IPS-18a (cell line): ENCODE measurements around the gene CCNJL.
"Not testable (repeated sequence)": the region's sequence is repeated elsewhere in the genome, so short reads cannot be mapped to it uniquely, and the experiment has no call there.

ENCODE experiments used
- H3K27ac ChIP-seq: one replicate; pipeline ENCODE4 v1.5.1; 2013; ENCODE audit warnings: low read length
- H3K27me3 ChIP-seq: one replicate; pipeline ENCODE4 v1.6.1; 2013; ENCODE audit warnings: mild to moderate bottlenecking, low read length; ENCODE audit not compliant: control insufficient read depth, insufficient read depth
- H3K36me3 ChIP-seq: one replicate; pipeline ENCODE4 v1.6.1; 2013; ENCODE audit warnings: low read depth, low read length; ENCODE audit not compliant: control insufficient read depth
- H3K4me1 ChIP-seq: one replicate; pipeline ENCODE4 v1.6.1; 2013; ENCODE audit warnings: low read depth, low read length; ENCODE audit not compliant: control insufficient read depth
- H3K4me3 ChIP-seq: one replicate; pipeline ENCODE4 v1.5.1; 2013; ENCODE audit warnings: low read length
- H3K9ac ChIP-seq: one replicate; pipeline ENCODE4 v1.6.1; 2013; ENCODE audit warnings: mild to moderate bottlenecking, low read length, moderate library complexity
- H3K9me3 ChIP-seq: one replicate; pipeline ENCODE4 v1.6.1; 2013; ENCODE audit warnings: low read depth, low read length; ENCODE audit not compliant: control insufficient read depth

Gene CCNJL

DNA sequence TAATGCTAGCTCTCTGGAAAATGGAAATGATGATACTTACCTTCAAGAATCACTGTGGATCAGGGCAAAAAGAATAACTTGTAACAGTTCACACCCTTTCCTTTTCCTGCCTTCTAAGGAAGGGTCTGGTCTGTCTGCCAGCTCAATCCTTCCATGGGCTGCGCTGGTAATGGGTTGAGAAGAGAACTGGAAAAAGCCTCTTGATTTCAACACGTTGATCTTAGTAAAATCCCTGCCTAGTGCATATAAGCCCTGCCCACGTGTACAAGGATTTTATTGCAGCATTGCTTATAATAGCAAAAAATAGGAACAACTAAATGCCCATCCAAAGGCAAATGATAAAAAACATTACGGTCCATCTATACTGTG is 37.6 kb upstream of the CCNJL start:
- Histone ChIP-seq H3K36me3 (no peaks in the 10 kb centered on the region), H3K27ac (no peak overlapping the region), H3K9me3 (no peaks in the 10 kb centered on the region), H3K4me3 (no peak overlapping the region), H3K9ac (no peak overlapping the region), H3K4me1 (no peaks in the 10 kb centered on the region), H3K27me3 (no peaks in the 10 kb centered on the region)

DNA sequence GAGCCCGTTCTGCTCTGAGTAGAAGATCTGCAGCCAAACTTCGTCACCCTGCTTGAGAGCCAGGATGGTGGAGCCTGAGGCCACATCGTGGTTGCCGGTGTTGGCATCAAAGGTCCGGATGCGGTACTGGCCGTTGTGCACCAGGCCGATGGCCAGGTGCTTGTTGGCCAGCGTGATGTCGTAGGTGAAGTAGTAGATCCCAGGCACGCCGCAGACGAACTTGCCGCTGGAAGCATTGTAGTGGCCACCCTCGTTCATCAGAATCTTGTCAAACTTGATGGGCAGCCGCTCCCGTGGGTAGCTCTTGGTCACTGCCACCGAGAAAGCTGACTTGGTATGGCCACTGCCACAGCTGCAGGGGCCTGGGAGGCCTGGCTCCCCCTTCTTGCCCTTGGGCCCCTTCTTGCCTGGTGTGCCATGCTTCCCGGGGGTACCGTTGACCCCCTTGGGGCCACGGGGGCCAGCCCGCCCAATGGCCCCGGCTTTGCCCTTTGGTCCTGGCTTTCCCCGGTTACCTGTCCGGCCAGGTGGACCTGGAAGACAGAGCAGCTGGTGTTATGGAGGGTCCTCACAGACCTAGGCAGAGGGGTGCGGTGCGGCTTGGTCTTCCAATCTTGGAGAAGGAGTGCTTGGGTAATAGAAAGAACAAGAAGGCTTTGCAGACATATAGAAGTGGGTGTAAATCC is 37.0 kb upstream of the CCNJL start:
- no peak overlapping the region for H3K4me3 ChIP-seq
- no peaks in the 10 kb centered on the region for H3K27me3 ChIP-seq
- H3K27ac ChIP-seq, result no peak overlapping the region
- H3K36me3 ChIP-seq, result no peaks in the 10 kb centered on the region
- H3K4me1 ChIP-seq, result no peaks in the 10 kb centered on the region
- no peak overlapping the region for H3K9ac ChIP-seq
- H3K9me3 ChIP-seq, result no peaks in the 10 kb centered on the region

DNA sequence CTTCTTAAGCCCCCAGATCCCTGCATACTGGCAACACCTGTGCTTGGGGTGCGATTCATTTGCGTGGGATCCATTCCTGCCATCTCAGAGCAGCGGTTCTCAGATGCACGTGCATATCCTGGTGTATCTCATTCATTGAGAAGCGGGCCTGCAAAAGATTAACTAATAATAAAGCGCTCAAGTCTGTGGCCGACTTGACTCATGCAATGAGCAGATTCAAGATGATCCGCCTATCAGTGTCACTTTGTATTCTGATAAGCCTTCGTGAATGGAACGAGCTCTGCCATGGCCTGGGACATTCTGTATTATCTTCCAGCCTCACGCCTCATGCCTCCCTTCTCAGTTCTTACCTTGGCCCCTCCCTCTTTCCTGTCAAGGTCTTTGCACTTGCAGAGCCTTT is 35.7 kb upstream of the CCNJL start:
- H3K27me3 ChIP-seq, result no peaks in the 10 kb centered on the region
- no peaks in the 10 kb centered on the region for H3K9me3 ChIP-seq
- no peak overlapping the region for H3K4me3 ChIP-seq
- H3K27ac ChIP-seq, result no peak overlapping the region
- no peaks in the 10 kb centered on the region for H3K4me1 ChIP-seq
- no peak overlapping the region for H3K9ac ChIP-seq
- H3K36me3 ChIP-seq, result no peaks in the 10 kb centered on the region

DNA sequence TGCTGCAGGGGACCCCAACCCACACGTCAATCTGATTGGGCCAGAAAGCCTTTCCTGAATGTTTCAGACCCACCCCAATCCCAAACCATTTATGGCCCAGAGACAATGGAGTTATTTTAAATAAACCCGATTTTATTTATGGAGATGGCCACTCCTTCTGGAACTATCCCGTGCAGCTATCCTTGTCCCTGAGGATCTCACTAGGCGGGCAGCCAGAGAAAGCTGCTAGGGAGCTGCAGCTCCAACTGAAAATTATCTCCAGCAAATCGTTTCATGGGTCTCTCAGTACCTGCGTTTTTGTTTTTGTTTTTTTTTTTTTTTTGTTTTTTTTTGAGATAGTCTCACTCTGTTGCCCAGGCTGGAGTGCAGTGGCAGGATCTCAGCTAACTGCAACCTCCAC is 35.1 kb upstream of the CCNJL start:
- Histone ChIP-seq H3K36me3 (no peaks in the 10 kb centered on the region), H3K27ac (no peak overlapping the region), H3K4me1 (no peaks in the 10 kb centered on the region), H3K9me3 (no peaks in the 10 kb centered on the region), H3K4me3 (no peak overlapping the region), H3K9ac (no peak overlapping the region), H3K27me3 (no peaks in the 10 kb centered on the region)

DNA sequence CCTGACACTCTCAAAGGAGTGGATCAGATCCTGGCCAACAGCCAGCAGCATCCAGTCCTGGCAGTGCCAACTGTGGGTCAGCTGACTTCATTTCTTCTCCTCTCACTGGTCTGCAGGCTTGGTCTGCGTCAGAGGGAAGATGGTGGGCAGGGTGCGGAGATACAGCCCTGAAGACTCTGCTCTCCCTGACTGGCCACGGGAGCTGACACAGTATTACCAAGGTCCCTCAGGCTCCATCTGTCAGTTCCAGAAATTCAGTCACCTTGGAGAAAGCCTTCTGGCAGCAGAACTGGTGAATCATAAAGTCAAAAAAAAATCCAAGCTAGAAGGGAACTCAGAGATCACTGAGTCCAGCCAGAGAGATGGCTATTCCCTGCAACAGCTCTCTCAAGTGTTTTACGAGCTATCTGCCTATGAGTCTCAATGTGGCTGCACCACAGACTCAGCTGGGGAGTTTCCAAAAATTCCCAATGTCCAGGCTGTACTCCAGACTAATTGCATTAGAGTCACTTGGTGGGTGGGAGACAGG is 30.1 kb upstream of the CCNJL start:
- H3K9me3 ChIP-seq, result no peaks in the 10 kb centered on the region

DNA sequence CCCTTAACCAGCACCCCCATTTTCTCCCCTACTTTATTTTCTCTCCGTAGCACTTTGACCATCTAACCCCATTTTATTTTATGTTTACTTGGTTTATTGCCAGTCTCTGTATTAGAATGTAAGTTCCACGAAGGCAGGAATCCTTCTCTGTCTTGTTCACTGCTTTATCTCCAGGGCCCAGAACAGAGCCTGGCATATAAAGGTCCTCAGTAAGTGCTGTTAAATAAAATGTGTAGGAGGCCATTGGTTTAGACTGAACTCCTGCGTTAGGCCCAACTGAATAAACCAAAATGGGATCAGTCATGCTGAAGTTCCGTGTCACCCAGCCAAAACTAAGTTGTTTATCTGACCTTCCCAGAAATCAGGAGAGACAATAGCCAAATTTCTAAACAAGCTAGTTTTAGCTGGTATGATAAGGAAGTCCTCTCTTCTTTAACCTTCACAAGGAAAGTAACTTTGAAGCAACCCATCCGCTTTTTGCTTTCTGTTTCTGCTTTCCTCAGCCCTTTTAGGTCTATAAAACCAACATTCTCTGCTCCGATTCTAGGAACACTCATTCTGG is 29.0 kb upstream of the CCNJL start:
- Histone ChIP-seq H3K4me1 (peaks cover 5% of the 10 kb centered on the region), H3K27ac (no peak overlapping the region), H3K36me3 (no peaks in the 10 kb centered on the region), H3K9me3 (no peaks in the 10 kb centered on the region), H3K9ac (no peak overlapping the region), H3K27me3 (no peaks in the 10 kb centered on the region), H3K4me3 (no peak overlapping the region)

More for the DNA sequence above, 30.1 kb upstream of the CCNJL start:
- no peaks in the 10 kb centered on the region for H3K36me3 ChIP-seq
- H3K9ac ChIP-seq, result no peak overlapping the region
- peaks cover 5% of the 10 kb centered on the region for H3K4me1 ChIP-seq
- H3K27ac ChIP-seq, result no peak overlapping the region
- no peaks in the 10 kb centered on the region for H3K27me3 ChIP-seq
- no peak overlapping the region for H3K4me3 ChIP-seq

DNA sequence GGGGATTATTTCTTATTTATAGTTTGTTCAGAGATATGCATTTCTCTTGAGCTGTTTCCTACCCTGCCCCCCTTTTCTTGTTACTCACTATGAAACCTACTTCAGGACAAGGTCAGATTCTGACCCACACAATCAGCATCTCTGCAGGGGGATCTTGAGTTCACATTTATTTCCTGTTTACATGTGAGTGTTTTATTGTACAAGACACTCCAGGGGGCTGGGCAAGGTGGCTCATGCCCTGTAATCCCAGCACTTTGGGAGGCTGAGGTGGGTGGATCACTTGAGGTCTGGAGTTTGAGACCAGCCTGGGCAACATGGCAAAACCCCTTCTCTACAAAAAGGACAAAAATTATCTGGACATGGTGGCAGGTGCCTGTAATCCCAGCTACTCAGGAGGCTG is 28.1 kb upstream of the CCNJL start:
- not testable (repeated sequence) for H3K27me3 ChIP-seq, H3K4me1 ChIP-seq, H3K9me3 ChIP-seq, H3K4me3 ChIP-seq, H3K27ac ChIP-seq, H3K9ac ChIP-seq, H3K36me3 ChIP-seq

DNA sequence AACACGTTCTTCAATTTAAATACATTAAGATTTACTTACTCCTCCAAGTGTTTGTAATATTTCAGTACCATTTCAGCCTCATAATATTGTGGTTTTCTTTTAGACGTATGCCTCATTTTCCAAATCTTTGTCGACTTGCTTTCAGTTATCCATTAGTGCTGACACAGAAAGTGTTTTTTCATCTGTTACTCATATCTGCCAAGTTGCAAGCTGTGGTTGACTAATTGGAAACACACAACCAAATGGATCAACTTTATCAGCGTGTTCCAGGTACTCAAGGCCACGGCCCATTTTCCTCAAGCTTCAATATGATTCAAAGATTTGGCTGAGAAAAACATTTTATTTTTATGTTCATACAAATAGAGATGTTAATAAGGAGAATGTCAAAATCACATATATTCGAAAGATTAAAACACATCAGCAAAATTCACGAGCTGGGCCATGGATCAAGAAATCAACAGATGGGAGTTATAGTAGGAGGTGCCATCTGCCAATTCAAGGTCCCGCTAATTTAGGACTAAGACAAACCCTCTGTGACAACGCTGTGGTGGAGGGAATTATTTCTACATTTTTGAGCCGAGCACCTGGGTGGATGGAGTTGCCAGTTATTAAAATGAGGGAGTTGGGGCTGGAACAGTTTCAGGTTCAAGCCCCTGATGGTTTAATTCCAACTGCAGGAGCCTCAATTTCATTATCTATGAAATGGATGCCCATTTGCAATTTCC is 27.2 kb upstream of the CCNJL start:
- no peaks in the 10 kb centered on the region for H3K36me3 ChIP-seq
- H3K27ac ChIP-seq, result no peak overlapping the region
- peaks cover 5% of the 10 kb centered on the region for H3K4me1 ChIP-seq
- H3K4me3 ChIP-seq, result no peak overlapping the region
- no peaks in the 10 kb centered on the region for H3K27me3 ChIP-seq
- H3K9ac ChIP-seq, result no peak overlapping the region
- no peaks in the 10 kb centered on the region for H3K9me3 ChIP-seq

DNA sequence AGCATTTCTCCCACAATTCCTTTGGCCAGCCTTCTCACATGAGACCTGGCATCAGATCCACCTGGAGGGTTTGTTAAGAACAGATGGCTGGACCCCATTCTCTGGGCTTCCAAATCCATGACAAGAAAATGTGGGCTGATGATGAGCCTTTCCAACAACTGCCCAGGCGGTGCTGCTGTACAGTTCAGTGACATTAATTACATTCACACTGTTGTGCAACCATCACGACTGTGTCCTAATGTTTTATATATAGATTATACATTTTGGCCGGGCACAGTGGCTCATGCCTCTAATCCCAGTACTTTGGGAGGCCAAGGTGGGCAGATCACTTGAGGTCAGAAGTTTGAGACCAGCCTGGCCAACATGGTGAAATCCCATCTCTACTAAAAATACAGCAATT is 22.4 kb upstream of the CCNJL start:
- H3K4me1 ChIP-seq, H3K27ac ChIP-seq, H3K9ac ChIP-seq, H3K4me3 ChIP-seq, H3K36me3 ChIP-seq, H3K27me3 ChIP-seq, H3K9me3 ChIP-seq: not testable (repeated sequence)

DNA sequence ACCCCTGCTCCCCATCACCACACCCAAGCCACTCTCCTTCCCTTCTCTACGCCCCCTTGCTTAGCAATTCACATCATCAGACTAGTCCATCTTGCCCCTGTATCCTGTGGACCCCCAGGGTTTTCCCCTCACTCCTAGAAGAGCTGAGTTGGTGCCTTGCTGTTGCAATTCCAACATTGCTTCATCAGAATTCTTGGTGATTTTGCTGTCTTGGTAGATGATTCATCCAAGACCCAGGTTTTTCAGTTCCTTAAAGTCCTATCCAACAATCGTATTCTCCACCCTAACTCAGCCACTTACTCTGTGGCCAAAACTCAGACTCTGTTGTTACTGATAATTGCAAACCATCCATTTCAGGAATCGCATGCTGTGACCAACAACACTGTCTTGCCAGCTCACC is 21.4 kb upstream of the CCNJL start:
- Histone ChIP-seq H3K27ac (no peak overlapping the region), H3K36me3 (no peaks in the 10 kb centered on the region), H3K4me1 (no peaks in the 10 kb centered on the region), H3K4me3 (no peak overlapping the region), H3K9me3 (no peaks in the 10 kb centered on the region), H3K9ac (no peak overlapping the region), H3K27me3 (no peaks in the 10 kb centered on the region)

DNA sequence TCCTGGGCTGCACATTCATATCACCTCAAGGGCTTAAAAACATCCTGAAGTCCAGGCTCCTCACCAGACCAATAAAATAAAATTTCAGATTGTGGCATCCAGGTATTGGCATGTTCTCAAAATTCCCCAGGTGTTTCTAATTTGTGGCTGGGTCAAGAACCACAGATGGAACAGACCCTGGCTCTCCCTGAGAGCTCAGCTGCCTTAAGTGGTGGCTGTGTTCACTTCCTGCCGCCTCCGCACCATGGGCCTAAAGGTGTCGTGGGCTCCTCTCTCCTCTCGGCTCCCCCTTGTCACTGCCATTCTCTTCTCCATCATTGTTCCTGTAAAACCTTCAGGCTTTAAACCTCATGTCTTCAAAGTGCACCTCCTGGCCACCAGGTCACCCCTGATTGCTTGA is 17.8 kb upstream of the CCNJL start:
- Histone ChIP-seq H3K27me3 (no peaks in the 10 kb centered on the region), H3K27ac (no peak overlapping the region), H3K4me1 (no peaks in the 10 kb centered on the region), H3K9me3 (no peaks in the 10 kb centered on the region), H3K36me3 (no peaks in the 10 kb centered on the region), H3K9ac (no peak overlapping the region), H3K4me3 (no peak overlapping the region)

DNA sequence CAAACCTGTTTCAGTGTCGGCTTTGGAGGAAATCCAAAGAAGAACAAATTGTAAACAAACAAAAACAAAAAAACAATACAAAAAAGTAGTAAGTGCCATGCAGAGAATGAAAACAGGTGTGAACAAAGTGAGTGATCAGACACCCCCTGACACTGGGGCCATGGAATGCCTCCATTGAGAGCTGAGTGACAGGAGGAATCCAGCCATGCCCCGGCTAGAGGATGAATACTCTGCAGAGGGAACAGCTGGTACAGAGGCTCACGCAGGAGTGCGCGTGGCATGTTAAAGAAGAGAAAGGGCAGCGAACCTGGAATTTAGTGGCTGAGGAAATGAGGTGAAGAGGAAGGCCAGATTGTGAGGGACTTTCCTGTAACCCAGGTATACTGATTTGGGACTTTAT is 15.5 kb upstream of the CCNJL start:
- no peak overlapping the region for H3K27ac ChIP-seq
- no peak overlapping the region for H3K4me3 ChIP-seq
- no peaks in the 10 kb centered on the region for H3K27me3 ChIP-seq
- H3K9ac ChIP-seq, result no peak overlapping the region
- no peaks in the 10 kb centered on the region for H3K36me3 ChIP-seq
- no peaks in the 10 kb centered on the region for H3K4me1 ChIP-seq
- no peaks in the 10 kb centered on the region for H3K9me3 ChIP-seq
